K562 (cell line): ENCODE results near the gene PEAR1. TPM values are rescaled to one million over a fixed set of nuclear protein-coding genes. Genes with fewer than 3 reads are reported as not detected.
A peak's percentile ranks its signal among the peaks of the same experiment; 100 is the strongest.

ENCODE experiments used
- ATAC-seq: fragments of 200-7000 bp; cut with Tn5 transposase; 3 replicates; pipeline ENCODE4 v1.9.1; 2020; ENCODE audit warnings: moderate library complexity
- BruUV-seq: library from RNA; stranded (reverse); fragments of 400-500 nt; replicated peaks from 2 replicates; lab custom pipeline; 2021; lab: Mats Ljungman, UMichigan
- CTCF ChIA-PET: fragments of 300-600 bp; formaldehyde crosslinking; extraction: SDS; loops from one replicate; lab custom pipeline; 2021; ENCODE audit warnings: low intra/inter-chr PET ratio; lab: Yijun Ruan, JAX
- POLR2A ChIA-PET: fragments of 300-600, 350-650 bp; sonication (Branson Sonifier 250); formaldehyde crosslinking; extraction: SDS; loops from one replicate; lab custom pipeline; 2021; ENCODE audit warnings: antibody characterized with exemption, inconsistent platforms; lab: Yijun Ruan, JAX
- DNase-seq, 4 experiments: peaks; one replicate each; pipeline versions ENCODE4 v3.0.0 to v3.0.0-alpha.2; 2011 to 2018; ENCODE audit warnings: low spot score in 3 of 4, mixed read lengths in 3 of 4; ENCODE audit errors: extremely low read depth in 1 of 4
- FAIRE-seq: peaks from 2 replicates; lab custom pipeline; 2011; peaks lifted over from hg19 to GRCh38; lab: Jason Lieb, UNC
- H2AFZ ChIP-seq: 2 replicates; pipeline ENCODE4 v1.6.0; 2011; ENCODE audit warnings: low read depth, low read length, control low read depth, inconsistent platforms
- H3K27ac ChIP-seq: fragments of 200-600 bp; 3 replicates; pipeline ENCODE4 v1.8.0; 2011; ENCODE audit warnings: low read depth, mild to moderate bottlenecking, control low read depth, inconsistent platforms, low read length, moderate library complexity, mixed read lengths; ENCODE audit errors: extremely low read depth
- H3K27me3 ChIP-seq, 2 experiments: fragments of 300-600 bp in 1 of 2; 2 replicates in 1 of 2; 3 replicates in 1 of 2; pipeline versions ENCODE4 v1.6.0 to v1.8.0; 2011; ENCODE audit warnings: inconsistent platforms in 2 of 2, low read length in 2 of 2, mild to moderate bottlenecking in 1 of 2, mixed read lengths in 1 of 2, moderate library complexity in 1 of 2; ENCODE audit not compliant: control insufficient read depth in 2 of 2, insufficient read depth in 2 of 2
- H3K36me3 ChIP-seq: fragments of 300-600 bp; 3 replicates; pipeline ENCODE4 v1.8.0; 2011; ENCODE audit warnings: mild to moderate bottlenecking, low read length, inconsistent platforms; ENCODE audit not compliant: control insufficient read depth, insufficient read depth
- H3K4me1 ChIP-seq, 2 experiments: fragments of 200-600 bp in 1 of 2; replicated peaks in 1 of 2; 2 replicates in 1 of 2; 3 replicates in 1 of 2; pipeline versions ENCODE4 v1.5.1 to v1.8.0; 2011; ENCODE audit warnings: inconsistent platforms in 2 of 2, low read length in 2 of 2, mild to moderate bottlenecking in 1 of 2, mixed read lengths in 1 of 2, moderate library complexity in 1 of 2; ENCODE audit not compliant: control insufficient read depth in 2 of 2, insufficient read depth in 2 of 2
- H3K4me2 ChIP-seq: 2 replicates; pipeline ENCODE4 v1.6.1; 2011; ENCODE audit warnings: low read length, control low read depth, inconsistent platforms, mixed read lengths; ENCODE audit not compliant: insufficient read depth
- H3K4me3 ChIP-seq: fragments of 200-600 bp; sonication (generic), shearing (Covaris generic); 2 replicates; pipeline ENCODE4 v1.5.1; 2016; ENCODE audit warnings: control low read depth, inconsistent platforms
- H3K79me2 ChIP-seq: fragments of 200-600 bp; 3 replicates; pipeline ENCODE4 v1.8.0; 2011; ENCODE audit warnings: low read length, inconsistent platforms; ENCODE audit not compliant: control insufficient read depth, insufficient read depth
- H3K9ac ChIP-seq, 2 experiments: 2 replicates each; pipeline versions ENCODE4 v1.6.0 to v1.6.1; 2011; ENCODE audit warnings: low read depth in 2 of 2, low read length in 2 of 2, control low read depth in 1 of 2, inconsistent platforms in 1 of 2, mild to moderate bottlenecking in 1 of 2, mixed read lengths in 1 of 2; ENCODE audit not compliant: insufficient read depth in 1 of 2
- H3K9me1 ChIP-seq: one replicate; pipeline ENCODE4 v1.6.0; 2011; ENCODE audit warnings: inconsistent platforms, mild to moderate bottlenecking, low read length, moderate library complexity; ENCODE audit not compliant: control insufficient read depth, insufficient read depth
- H3K9me3 ChIP-seq: replicated peaks from 2 replicates; pipeline ENCODE4 v1.5.1; 2011; ENCODE audit warnings: low read depth, low read length, inconsistent platforms; ENCODE audit not compliant: control insufficient read depth, insufficient read depth
- H4K20me1 ChIP-seq: replicated peaks from 2 replicates; pipeline ENCODE4 v1.6.1; 2011; ENCODE audit warnings: low read length, inconsistent platforms, mixed read lengths; ENCODE audit not compliant: control insufficient read depth, insufficient read depth
- DPF2 ChIP-seq: fragments of 450-650 bp; IDR thresholded peaks from 2 replicates; pipeline ENCODE4 v1.6.1; 2016
- NEUROD1 ChIP-seq: fragments of 150-350 bp; IDR thresholded peaks from 2 replicates; pipeline ENCODE4 v1.6.1; 2014; ENCODE audit warnings: borderline replicate concordance, low read length, low read depth; ENCODE audit not compliant: partially characterized antibody
- NR2C2 ChIP-seq, 2 experiments: fragments of 200-800 bp in 1 of 2; sonication (Bioruptor generic) in 1 of 2; sonication (generic) in 1 of 2; formaldehyde crosslinking in 1 of 2; IDR thresholded peaks; 2 replicates each; pipeline versions ENCODE4 v1.6.1 to v1.8.0; 2016 to 2022; ENCODE audit warnings: mild to moderate bottlenecking in 1 of 2, missing compliant biosample characterization in 1 of 2, missing genetic modification characterization in 1 of 2, missing genetic modification reagents in 1 of 2
- TSC22D4 ChIP-seq: fragments of 450-650 bp; IDR thresholded peaks from 2 replicates; pipeline ENCODE4 v1.6.1; 2016; ENCODE audit warnings: missing genetic modification characterization, missing biosample characterization, control low read depth
- WGBS: fragments of 100-300 bp; shearing (Covaris generic); methylation state at CpG from one replicate; pipeline ENCODE4 v1.1.6; 2016; ENCODE audit warnings: low coverage, mixed read lengths; ENCODE audit not compliant: insufficient coverage; ENCODE audit errors: missing lambda C conversion rate; 5-methylcytosine and 5-hydroxymethylcytosine counted together
- in situ Hi-C: fragments of 300-500 bp; cut with MboI; formaldehyde crosslinking; loops from 4 replicates; pipeline ENCODE4 v1.15.0; 2018; ENCODE audit warnings: inconsistent platforms, mixed read lengths
- intact Hi-C: fragments of 100-400 bp; cut with micrococcal nuclease; formaldehyde crosslinking; loops from 2 replicates; pipeline ENCODE4 v1.14.2; 2022
- polyA plus RNA-seq, 8 experiments: library from polyadenylated mRNA; depleted of rRNA in 4 of 8; stranded (reverse) in 5 of 8; unstranded in 3 of 8; fragments of >200 nt; fragmentation: Nextera tagmentation in 2 of 8; fragmentation: Illumina TruSeq in 1 of 8; extraction: Ambion mirVana in 2 of 8; extraction: Trizol in 1 of 8; gene quantifications; 2 replicates each; pipeline versions ENCODE4 v1.2.1 to v1.2.3, GENCODE V29; 2011 to 2014; ENCODE audit warnings: inconsistent platforms in 1 of 8, missing spikeins in 1 of 8
- total RNA-seq, 7 experiments: library from RNA; depleted of rRNA in 6 of 7; stranded (reverse); fragments of >200 nt in 6 of 7; fragmentation: Illumina TruSeq in 2 of 7; extraction: Trizol in 2 of 7; gene quantifications; 2 replicates each; pipeline versions ENCODE4 v1.2.1 to v1.2.3, GENCODE V29; 2011 to 2021; ENCODE audit warnings: low replicate concordance in 1 of 7
- TF ChIP-seq, protein P1 (sequence below): fragments of 450-650 bp; conservative IDR thresholded peaks from 2 replicates; pipeline ENCODE4 v1.6.1; 2016; ENCODE audit warnings: missing genetic modification characterization, low read depth, mild to moderate bottlenecking, control low read depth, missing compliant biosample characterization
- TF ChIP-seq, protein P2 (sequence below): fragments of 450-650 bp; IDR thresholded peaks from 2 replicates; pipeline ENCODE4 v1.6.1; 2017; ENCODE audit warnings: antibody characterized with exemption, mild to moderate bottlenecking

Gene PEAR1
- total and polyA plus RNA-seq, 9 of the 15 experiments (the other 6 are each of a cell fraction or from before 2014, with no cell fraction given) = 0.87 to 13.9 (median 6.1) TPM

DNA sequence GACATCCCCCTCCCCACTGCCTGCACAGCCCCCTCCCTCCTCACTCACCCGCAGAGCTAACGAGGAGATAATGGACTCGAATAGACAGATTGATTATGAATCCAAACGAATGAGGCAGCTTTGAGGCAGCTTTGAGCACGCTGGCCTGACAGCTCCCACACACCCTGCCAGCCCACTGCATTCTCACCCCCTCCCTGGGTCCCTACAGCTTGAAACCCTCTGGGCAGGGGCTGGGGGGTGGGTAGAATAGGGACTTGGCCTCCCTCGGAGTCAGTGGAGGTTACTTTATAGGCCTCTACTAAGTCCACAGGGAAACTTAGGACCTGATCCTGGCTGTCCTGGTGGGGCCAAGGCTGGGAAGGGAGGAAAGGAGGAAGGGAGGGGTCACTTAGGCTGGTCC is 30.9 kb upstream of the PEAR1 start:
- no peaks in the 10 kb centered on the region for H3K36me3 ChIP-seq
- POLR2A ChIA-PET = interaction anchor here (0.6 to 1.1 kb wide), 4 partner anchors 9 to 142 kb away, joined by 3 to 4 read pairs (median 4); partner anchors contain the start of genes ISG20L2 and METTL25B
- no TSS peak for BruUV-seq
- TF ChIP-seq TSC22D4 (tag) (no peak), NR2C2 (CRISPR knock-in tag; IDR thresholded peaks at IDR 0.05) (no peak), NR2C2 (tag; IDR thresholded peaks at IDR 0.05) (0 out of 2 replicates have a peak, but pooled peaks have one; percentile 0)
- peak overlapping the region; percentile 56 for H2AFZ ChIP-seq
- H3K4me1 ChIP-seq = peaks cover 85 to 93% of the 10 kb centered on the region in 2 experiments
- intact Hi-C loops = loop anchor here (5.0 kb wide), 1 partner anchor 175 kb away; no protein-coding TSS in a partner anchor
- no peaks in the 10 kb centered on the region for H3K27me3 ChIP-seq
- H3K27ac ChIP-seq = peak overlapping the region; percentile 61
- 2% methylated on average over 6 of the region's 6 CpGs for WGBS
- FAIRE-seq (no peak), DNase-seq (peak in 1 of 4 experiments; percentile 40), ATAC-seq (no peak)
- H3K4me2 ChIP-seq = peak overlapping the region; percentile 79
- H3K4me3 ChIP-seq = peak overlapping the region; percentile 20
- peak overlapping the region; percentile 36 to 79 for H3K9ac ChIP-seq
- peaks cover 41% of the 10 kb centered on the region; the same call in 2 of the 3 replicates for H3K79me2 ChIP-seq
- no peaks in the 10 kb centered on the region for H4K20me1 ChIP-seq
- CTCF ChIA-PET = no interaction called here
- H3K9me3 ChIP-seq = no peaks in the 10 kb centered on the region
- no peaks in the 10 kb centered on the region for H3K9me1 ChIP-seq
- in situ Hi-C loops = loop anchor here (5.0 kb wide), 2 partner anchors 60 to 135 kb away; partner anchors contain the start of genes ISG20L2 and METTL25B

GRCh38 chr1:156862997-156863599 is 30.4 kb upstream of the PEAR1 start:
- CTCF ChIA-PET = no interaction called here
- intact Hi-C loops = loop anchor here (5.0 kb wide), 1 partner anchor 176 kb away; no protein-coding TSS in a partner anchor
- peaks cover 41% of the 10 kb centered on the region; the same call in 2 of the 3 replicates for H3K79me2 ChIP-seq
- peaks cover 3% of the 10 kb centered on the region; the same call in 2 of the 3 replicates for H3K36me3 ChIP-seq
- H3K9ac ChIP-seq = peak overlapping the region; percentile 36 to 79; a peak in 3 of 4 replicates
- no TSS peak for BruUV-seq
- in situ Hi-C loops = loop anchor here (5.0 kb wide), 2 partner anchors 61 to 136 kb away; partner anchors contain the start of genes ISG20L2 and METTL25B
- peak overlapping the region; percentile 56 for H2AFZ ChIP-seq
- 0% methylated on average over 10 of the region's 10 CpGs for WGBS
- peak overlapping the region; percentile 79 for H3K4me2 ChIP-seq
- H4K20me1 ChIP-seq = no peaks in the 10 kb centered on the region
- peak overlapping the region; percentile 20 for H3K4me3 ChIP-seq
- POLR2A ChIA-PET = interaction anchor here (0.6 to 1.1 kb wide), 4 partner anchors 10 to 142 kb away, joined by 3 to 4 read pairs (median 4); no protein-coding TSS in a partner anchor
- H3K27me3 ChIP-seq = no peaks in the 10 kb centered on the region
- H3K27ac ChIP-seq = peak overlapping the region; percentile 61
- peak; percentile 12 for ATAC-seq
- DNase-seq = peak; percentile 70 to 80 (median 74)
- H3K9me1 ChIP-seq = no peaks in the 10 kb centered on the region
- H3K9me3 ChIP-seq = no peaks in the 10 kb centered on the region
- FAIRE-seq = peak; percentile 85
- peaks cover 80 to 91% of the 10 kb centered on the region in 2 experiments for H3K4me1 ChIP-seq
- TF ChIP-seq, protein P1, sequence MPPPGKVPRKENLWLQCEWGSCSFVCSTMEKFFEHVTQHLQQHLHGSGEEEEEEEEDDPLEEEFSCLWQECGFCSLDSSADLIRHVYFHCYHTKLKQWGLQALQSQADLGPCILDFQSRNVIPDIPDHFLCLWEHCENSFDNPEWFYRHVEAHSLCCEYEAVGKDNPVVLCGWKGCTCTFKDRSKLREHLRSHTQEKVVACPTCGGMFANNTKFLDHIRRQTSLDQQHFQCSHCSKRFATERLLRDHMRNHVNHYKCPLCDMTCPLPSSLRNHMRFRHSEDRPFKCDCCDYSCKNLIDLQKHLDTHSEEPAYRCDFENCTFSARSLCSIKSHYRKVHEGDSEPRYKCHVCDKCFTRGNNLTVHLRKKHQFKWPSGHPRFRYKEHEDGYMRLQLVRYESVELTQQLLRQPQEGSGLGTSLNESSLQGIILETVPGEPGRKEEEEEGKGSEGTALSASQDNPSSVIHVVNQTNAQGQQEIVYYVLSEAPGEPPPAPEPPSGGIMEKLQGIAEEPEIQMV = no peak
- TF ChIP-seq, protein P2, sequence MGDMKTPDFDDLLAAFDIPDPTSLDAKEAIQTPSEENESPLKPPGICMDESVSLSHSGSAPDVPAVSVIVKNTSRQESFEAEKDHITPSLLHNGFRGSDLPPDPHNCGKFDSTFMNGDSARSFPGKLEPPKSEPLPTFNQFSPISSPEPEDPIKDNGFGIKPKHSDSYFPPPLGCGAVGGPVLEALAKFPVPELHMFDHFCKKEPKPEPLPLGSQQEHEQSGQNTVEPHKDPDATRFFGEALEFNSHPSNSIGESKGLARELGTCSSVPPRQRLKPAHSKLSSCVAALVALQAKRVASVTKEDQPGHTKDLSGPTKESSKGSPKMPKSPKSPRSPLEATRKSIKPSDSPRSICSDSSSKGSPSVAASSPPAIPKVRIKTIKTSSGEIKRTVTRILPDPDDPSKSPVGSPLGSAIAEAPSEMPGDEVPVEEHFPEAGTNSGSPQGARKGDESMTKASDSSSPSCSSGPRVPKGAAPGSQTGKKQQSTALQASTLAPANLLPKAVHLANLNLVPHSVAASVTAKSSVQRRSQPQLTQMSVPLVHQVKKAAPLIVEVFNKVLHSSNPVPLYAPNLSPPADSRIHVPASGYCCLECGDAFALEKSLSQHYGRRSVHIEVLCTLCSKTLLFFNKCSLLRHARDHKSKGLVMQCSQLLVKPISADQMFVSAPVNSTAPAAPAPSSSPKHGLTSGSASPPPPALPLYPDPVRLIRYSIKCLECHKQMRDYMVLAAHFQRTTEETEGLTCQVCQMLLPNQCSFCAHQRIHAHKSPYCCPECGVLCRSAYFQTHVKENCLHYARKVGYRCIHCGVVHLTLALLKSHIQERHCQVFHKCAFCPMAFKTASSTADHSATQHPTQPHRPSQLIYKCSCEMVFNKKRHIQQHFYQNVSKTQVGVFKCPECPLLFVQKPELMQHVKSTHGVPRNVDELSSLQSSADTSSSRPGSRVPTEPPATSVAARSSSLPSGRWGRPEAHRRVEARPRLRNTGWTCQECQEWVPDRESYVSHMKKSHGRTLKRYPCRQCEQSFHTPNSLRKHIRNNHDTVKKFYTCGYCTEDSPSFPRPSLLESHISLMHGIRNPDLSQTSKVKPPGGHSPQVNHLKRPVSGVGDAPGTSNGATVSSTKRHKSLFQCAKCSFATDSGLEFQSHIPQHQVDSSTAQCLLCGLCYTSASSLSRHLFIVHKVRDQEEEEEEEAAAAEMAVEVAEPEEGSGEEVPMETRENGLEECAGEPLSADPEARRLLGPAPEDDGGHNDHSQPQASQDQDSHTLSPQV = 0 out of 2 replicates have a peak, but pooled peaks have one; percentile 40
- TF ChIP-seq NEUROD1 (peak; percentile 25), DPF2 (peak; percentile 99)
